Neutrophil (primary cell): Measurements from ENCODE around the gene MTERF4.

Experiments
- H3K27ac ChIP-seq: fragments of 200-600 bp; sonication (generic); 2 replicates; pipeline ENCODE4 v1.5.1; 2016; ENCODE audit warnings: mild to moderate bottlenecking, moderate library complexity
- H3K27me3 ChIP-seq: fragments of 200-600 bp; sonication (generic); 2 replicates; pipeline ENCODE4 v1.6.0; 2016; ENCODE audit warnings: mild to moderate bottlenecking
- H3K36me3 ChIP-seq: fragments of 200-600 bp; sonication (generic); 2 replicates; pipeline ENCODE4 v1.5.1; 2017
- H3K4me1 ChIP-seq, 2 experiments: fragments of 200-600 bp in 1 of 2; sonication (generic) in 1 of 2; 1 replicate in 1 of 2; 2 replicates in 1 of 2; pipeline versions ENCODE4 v1.5.1 to v1.6.1; 2013 to 2016; ENCODE audit warnings: low read depth in 1 of 2, low read length in 1 of 2, mild to moderate bottlenecking in 1 of 2, moderate library complexity in 1 of 2; ENCODE audit not compliant: control insufficient read depth in 1 of 2, insufficient read depth in 1 of 2
- H3K4me3 ChIP-seq, 2 experiments: fragments of 200-600 bp in 1 of 2; sonication (generic) in 1 of 2; 1 replicate in 1 of 2; 2 replicates in 1 of 2; pipeline ENCODE4 v1.5.1; 2013 to 2016; ENCODE audit warnings: low read depth in 1 of 2, low read length in 1 of 2, mild to moderate bottlenecking in 1 of 2, moderate library complexity in 1 of 2
- H3K9me3 ChIP-seq: fragments of 200-600 bp; sonication (generic); 2 replicates; pipeline ENCODE4 v1.5.1; 2016
- CTCF ChIP-seq: fragments of 200-600 bp; sonication (generic); IDR thresholded peaks from 2 replicates; pipeline ENCODE4 v1.5.1; 2016; ENCODE audit warnings: antibody characterized with exemption

MTERF4 gene

DNA sequence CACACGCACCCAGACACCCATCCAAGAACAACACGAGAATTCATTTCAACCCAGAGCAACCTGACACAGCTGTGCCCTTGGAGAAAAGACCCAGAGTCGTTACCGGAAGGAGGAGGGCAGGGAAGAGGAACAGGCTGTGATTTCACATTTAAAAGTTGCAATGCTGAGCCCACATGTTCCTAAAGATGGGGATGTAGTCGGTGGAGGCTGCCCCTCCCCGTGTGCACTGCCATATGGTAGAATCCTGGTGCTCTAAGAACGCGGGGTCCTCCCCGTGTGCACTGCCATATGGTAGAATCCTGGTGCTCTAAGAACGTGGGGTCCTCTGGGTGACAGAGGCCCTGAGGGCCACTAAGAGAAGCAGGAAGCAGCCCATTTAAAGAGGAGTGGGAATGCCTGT lies 10.9 kb downstream of the MTERF4 start:
- no peaks in the 10 kb centered on the region for H3K4me1 ChIP-seq
- peaks cover 93% of the 10 kb centered on the region for H3K36me3 ChIP-seq

GRCh38 chr2:241088791-241089732 lies 13.0 kb downstream of the MTERF4 start:
- Histone ChIP-seq H3K4me1 (no peaks in the 10 kb centered on the region), H3K27ac (no peak overlapping the region), H3K4me3 (no peak overlapping the region), H3K9me3 (no peaks in the 10 kb centered on the region), H3K36me3 (peaks cover 83% of the 10 kb centered on the region), H3K27me3 (no peaks in the 10 kb centered on the region)
- TF ChIP-seq CTCF, result no peak

More for the DNA sequence above, 10.9 kb downstream of the MTERF4 start:
- H3K9me3 ChIP-seq, result no peaks in the 10 kb centered on the region
- no peaks in the 10 kb centered on the region for H3K27me3 ChIP-seq
- no peak overlapping the region for H3K27ac ChIP-seq
- TF ChIP-seq CTCF, result no peak
- no peak overlapping the region for H3K4me3 ChIP-seq

DNA sequence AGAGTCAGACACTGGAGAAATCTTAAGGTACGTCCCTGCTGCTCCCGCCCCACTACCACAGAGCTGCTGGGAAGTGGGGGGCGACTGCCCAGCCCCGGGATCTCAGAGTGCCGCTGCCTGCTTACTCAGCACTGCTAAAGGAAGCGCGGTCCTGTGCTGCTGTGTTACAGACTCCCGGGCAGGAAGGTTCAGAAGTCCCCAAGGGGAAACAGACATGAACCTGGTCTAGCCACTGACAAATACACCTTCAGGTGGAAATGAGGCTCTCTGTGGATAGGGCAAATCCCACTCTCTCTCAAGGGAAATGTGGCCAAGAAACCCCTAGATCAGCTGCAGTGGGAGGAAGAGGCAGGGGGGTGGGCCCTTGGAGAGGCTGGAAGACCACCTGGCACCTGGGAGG lies 13.7 kb downstream of the MTERF4 start:
- Histone ChIP-seq H3K36me3 (peaks cover 76% of the 10 kb centered on the region), H3K27ac (no peak overlapping the region)
- no peak for TF ChIP-seq CTCF

DNA sequence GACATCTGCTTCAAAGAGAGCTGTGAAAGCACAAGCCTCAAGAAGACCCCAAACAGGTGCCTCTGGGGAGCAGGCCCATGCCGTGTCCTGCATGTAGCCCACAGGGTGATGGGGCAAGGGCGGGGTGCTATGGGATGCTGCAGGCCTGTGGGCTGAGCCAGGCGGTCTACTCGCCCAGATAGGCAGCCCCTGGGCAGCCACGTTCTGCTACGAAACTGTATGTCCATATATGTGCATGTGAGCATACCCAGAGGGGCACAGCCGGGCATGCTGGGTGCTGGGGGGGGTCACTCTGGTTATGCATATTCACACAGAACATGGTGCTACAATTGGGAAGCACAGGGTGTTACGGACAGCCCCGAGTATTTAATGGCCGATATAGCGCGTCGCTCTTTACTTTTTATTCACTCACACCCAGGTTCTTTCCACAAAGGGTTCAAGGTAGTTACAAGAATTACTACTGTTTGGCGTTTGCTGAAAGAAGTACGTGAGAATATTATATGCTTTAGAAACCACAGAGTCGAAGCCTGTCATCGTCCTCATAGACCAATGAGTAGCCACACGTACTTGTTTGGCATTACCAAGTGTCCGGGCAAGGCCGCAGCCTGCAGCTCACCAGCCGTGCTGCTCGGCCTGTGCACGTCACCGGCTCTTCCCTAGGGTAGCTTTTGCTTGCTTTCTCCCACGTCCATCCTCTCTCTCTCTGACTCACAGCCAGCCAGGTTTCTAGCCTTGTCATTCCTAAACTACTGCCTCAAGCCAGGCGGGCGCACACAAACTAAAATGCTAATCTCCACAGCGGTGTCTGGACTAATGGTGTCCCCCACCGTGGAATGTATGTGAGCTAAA lies 14.4 kb downstream of the MTERF4 start:
- TF ChIP-seq CTCF, result no peak

More for the DNA sequence above, 13.7 kb downstream of the MTERF4 start:
- no peaks in the 10 kb centered on the region for H3K27me3 ChIP-seq
- no peak overlapping the region for H3K4me3 ChIP-seq
- no peaks in the 10 kb centered on the region for H3K4me1 ChIP-seq
- no peaks in the 10 kb centered on the region for H3K9me3 ChIP-seq

DNA sequence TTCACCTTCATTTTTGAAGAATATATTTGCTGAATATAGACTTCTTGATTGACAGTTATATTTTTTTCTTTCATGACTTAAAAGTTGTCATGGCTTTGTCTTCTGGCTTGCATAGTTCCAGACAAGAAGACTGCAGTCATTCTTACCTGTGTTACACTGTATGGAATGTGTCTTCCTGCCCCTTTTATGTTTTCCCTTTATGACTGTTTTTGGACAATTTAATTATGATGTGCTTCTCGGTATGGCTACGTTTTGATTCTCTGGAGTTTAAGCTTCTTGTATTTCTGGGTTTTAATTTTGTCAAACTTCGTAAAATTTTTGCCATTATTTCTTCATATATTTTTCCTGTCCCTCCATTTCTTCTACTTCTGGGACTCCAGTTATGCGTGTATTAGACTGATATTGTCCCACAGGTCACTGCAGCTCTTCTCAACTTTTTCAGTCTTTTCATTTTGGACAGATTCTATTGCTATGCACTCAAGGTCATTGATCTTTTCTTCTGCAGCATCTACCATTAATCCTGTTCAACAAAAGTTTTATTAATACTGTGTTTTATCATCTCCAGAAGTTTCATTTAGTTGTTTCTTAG lies 17.1 kb downstream of the MTERF4 start:
- Histone ChIP-seq H3K27me3 (no peaks in the 10 kb centered on the region), H3K4me3 (no peak overlapping the region), H3K27ac (no peak overlapping the region), H3K9me3 (no peaks in the 10 kb centered on the region), H3K36me3 (peaks cover 55% of the 10 kb centered on the region), H3K4me1 (no peaks in the 10 kb centered on the region)
- TF ChIP-seq CTCF, result no peak

More for the DNA sequence above, 14.4 kb downstream of the MTERF4 start:
- H3K4me1 ChIP-seq, result no peaks in the 10 kb centered on the region
- H3K36me3 ChIP-seq, result peaks cover 69% of the 10 kb centered on the region
- no peaks in the 10 kb centered on the region for H3K9me3 ChIP-seq
- H3K27me3 ChIP-seq, result no peaks in the 10 kb centered on the region
- no peak overlapping the region for H3K4me3 ChIP-seq
- no peak overlapping the region for H3K27ac ChIP-seq
